ENCODE data around the gene TMEM256. TPM values are rescaled to one million over a fixed set of nuclear protein-coding genes. Genes with fewer than 3 reads are reported as not detected.
A peak's percentile ranks its signal among the peaks of the same experiment; 100 is the strongest.
"Not testable (repeated sequence)": the region's sequence is repeated elsewhere in the genome, so short reads cannot be mapped to it uniquely, and the experiment has no call there.

TMEM256 gene
- polyA plus RNA-seq, 2 of the 4 experiments (the other 2 are of a cell fraction) = 127 to 164 TPM

- no peak for TF ChIP-seq TFCP2L1 (CRISPR knock-in tag; IDR thresholded peaks at IDR 0.05)
- no peak for TF ChIP-seq KDM1A (IDR thresholded peaks at IDR 0.05; ENCODE audit: low read depth)
- TF ChIP-seq CBX2 (IDR thresholded peaks at IDR 0.05; ENCODE audit: borderline replicate concordance, low read depth) = no peak
- TF ChIP-seq HOXB5 (CRISPR knock-in tag; IDR thresholded peaks at IDR 0.05) = no peak
- no peak for TF ChIP-seq CHD2 (IDR thresholded peaks at IDR 0.05; ENCODE audit: low read length, partially characterized antibody)
- TF ChIP-seq ZFP36 (IDR thresholded peaks at IDR 0.05; ENCODE audit: borderline replicate concordance, partially characterized antibody) = no peak
- no peak for TF ChIP-seq EP300 (IDR thresholded peaks at IDR 0.05)
- TF ChIP-seq HOXB13 (CRISPR knock-in tag; IDR thresholded peaks at IDR 0.05; ENCODE audit: low read depth) = no peak
- no peak for TF ChIP-seq HMGXB4 (CRISPR knock-in tag; IDR thresholded peaks at IDR 0.05; ENCODE audit: borderline replicate concordance)
- no peak for TF ChIP-seq NR3C1 (IDR thresholded peaks at IDR 0.05)
- TF ChIP-seq MAZ (IDR thresholded peaks at IDR 0.05; ENCODE audit: borderline replicate concordance, low read depth, low read length) = no peak
- TF ChIP-seq POLR2A (IDR thresholded peaks at IDR 0.05; ENCODE audit: low read length) = no peak
- TF ChIP-seq MAFK (IDR thresholded peaks at IDR 0.05; ENCODE audit: partially characterized antibody) = no peak
- no peak for TF ChIP-seq RCOR1 (IDR thresholded peaks at IDR 0.05; ENCODE audit: low read depth, low read length)
- no peak for TF ChIP-seq MAX (IDR thresholded peaks at IDR 0.05)
- TF ChIP-seq EHF (CRISPR knock-in tag; IDR thresholded peaks at IDR 0.05) = no peak
- TF ChIP-seq RNF2 (IDR thresholded peaks at IDR 0.05; ENCODE audit: borderline replicate concordance, low read depth) = no peak
- TF ChIP-seq CHD4 (IDR thresholded peaks at IDR 0.05; ENCODE audit: borderline replicate concordance) = no peak
- TF ChIP-seq USF2 (IDR thresholded peaks at IDR 0.05) = no peak
- TF ChIP-seq REST (IDR thresholded peaks at IDR 0.05) = no peak
- POLR2A ChIA-PET = no interaction called here
- ATAC-seq (no peak), DNase-seq (ENCODE audit: low read depth in 1 of 2, low spot score in 1 of 2) (no peak), FAIRE-seq (no peak)
- no peak overlapping the region for H3K27ac ChIP-seq
- peaks cover 7% of the 10 kb centered on the region; the same call in 2 of the 3 replicates for H3K4me1 ChIP-seq
- CTCF ChIA-PET = interaction anchor here (0.9 to 12.6 kb wide), 2 partner anchors 12 to 180 kb away, joined by 3 to 154 read pairs; partner anchors contain the start of genes KCTD11 and TMEM95
- no peak overlapping the region for H3K4me2 ChIP-seq
- H3K9me3 ChIP-seq = no peaks in the 10 kb centered on the region
- H3K4me3 ChIP-seq = no peak overlapping the region
- WGBS (ENCODE audit: missing lambda C conversion rate) = 81% methylated on average over 8 of the region's 8 CpGs
These were observed 36.8 kb downstream of the TMEM256 start for GRCh38 chr17:7367083-7367482.

GRCh38 chr17:7365963-7366362 is 37.9 kb downstream of the TMEM256 start:
- H3K9me3 ChIP-seq; POLR2A ChIA-PET; DNase-seq (ENCODE audit: low read depth in 1 of 2, low spot score in 1 of 2); H3K4me1 ChIP-seq; ATAC-seq; H3K4me3 ChIP-seq; H3K27ac ChIP-seq; H3K4me2 ChIP-seq: not testable (repeated sequence)
- 79% methylated on average over 7 of the region's 7 CpGs for WGBS (ENCODE audit: missing lambda C conversion rate)
- FAIRE-seq = peak; percentile 85
- CTCF ChIA-PET = interaction anchor here (12.6 kb wide), 1 partner anchor 11 kb away, joined by 154 read pairs; the partner anchor contains the start of genes KCTD11 and TMEM95
